Upper lobe of left lung (tissue), 6 donors: ENCODE data around the gene TBC1D9. TPM values are rescaled to one million over a fixed set of nuclear protein-coding genes. Genes with fewer than 3 reads are reported as not detected.

Experiments used
- ATAC-seq, 2 donors: fragments of 200-7000 bp; cut with Tn5 transposase; one replicate each; pipeline ENCODE4 v1.9.1; 2022; ENCODE audit warnings: mild to moderate bottlenecking in 2 of 2, moderate library complexity in 2 of 2; ENCODE audit not compliant: low FRiP score in 2 of 2
- DNase-seq, 2 donors: peaks; one replicate each; pipeline ENCODE4 v3.0.0-alpha.2; 2019 to 2020
- H3K27ac ChIP-seq, 4 donors: fragments of 200-600 bp; sonication (generic); one replicate each; pipeline ENCODE4 v1.5.1; 2016 to 2019
- H3K27me3 ChIP-seq, 4 donors: fragments of 200-600 bp; sonication (generic); one replicate each; pipeline ENCODE4 v1.5.1; 2017 to 2019
- H3K36me3 ChIP-seq, 4 donors: fragments of 200-600 bp; sonication (generic); one replicate each; pipeline ENCODE4 v1.5.1; 2016 to 2019
- H3K4me1 ChIP-seq, 4 donors: fragments of 200-600 bp; sonication (generic); one replicate each; pipeline ENCODE4 v1.5.1; 2018 to 2019
- H3K4me3 ChIP-seq, 4 donors: fragments of 200-600 bp; sonication (generic); one replicate each; pipeline ENCODE4 v1.5.1; 2017 to 2019; ENCODE audit warnings: mild to moderate bottlenecking in 2 of 4, moderate library complexity in 1 of 4
- H3K9me3 ChIP-seq, 4 donors: fragments of 200-600 bp; sonication (generic); one replicate each; pipeline ENCODE4 v1.5.1; 2018 to 2019
- EP300 ChIP-seq, 4 donors: sonication (generic); formaldehyde crosslinking; IDR thresholded peaks; one replicate each; pipeline ENCODE4 v1.5.1; 2017; ENCODE audit warnings: antibody characterized with exemption in 4 of 4, control low read depth in 2 of 4
- POLR2A ChIP-seq, 4 donors: fragments of 450-650 bp; IDR thresholded peaks; one replicate each; pipeline ENCODE4 v1.5.1; 2016 to 2017; ENCODE audit warnings: antibody characterized with exemption in 4 of 4, mild to moderate bottlenecking in 2 of 4
- POLR2AphosphoS5 ChIP-seq, 2 donors: sonication (generic); formaldehyde crosslinking; IDR thresholded peaks; one replicate each; pipeline ENCODE4 v1.5.1; 2017; ENCODE audit warnings: antibody characterized with exemption in 2 of 2
- WGBS, 2 donors: methylation state at CpG; one replicate each; pipeline ENCODE4 v1.1.5; 2017 to 2018; 5-methylcytosine and 5-hydroxymethylcytosine counted together
- total RNA-seq, 6 donors: library from RNA; depleted of rRNA in 4 of 6; stranded (reverse); fragments of >200 nt in 4 of 6; gene quantifications; one replicate each; pipeline versions ENCODE4 v1.1.0 to v1.2.1, GENCODE V29; 2016 to 2021
- TF ChIP-seq, protein P1 (sequence below), 6 experiments: fragments of 450-650 bp in 4 of 6; fragments of 200-600 bp in 2 of 6; sonication (generic) in 2 of 6; IDR thresholded peaks; one replicate each; pipeline ENCODE4 v1.5.1; 2016 to 2019; ENCODE audit warnings: antibody characterized with exemption in 6 of 6
- donor health status: DM: no; HTN: no; CAD: no; lungs with moderate emphysema.
- donor health status: DM: no; HTN: yes; CAD: no; lungs with severe emphysema.

TBC1D9 gene
- total RNA-seq, 6 donors from 2014 or later: 33.7 to 41.9 (median 38.1) TPM

DNA sequence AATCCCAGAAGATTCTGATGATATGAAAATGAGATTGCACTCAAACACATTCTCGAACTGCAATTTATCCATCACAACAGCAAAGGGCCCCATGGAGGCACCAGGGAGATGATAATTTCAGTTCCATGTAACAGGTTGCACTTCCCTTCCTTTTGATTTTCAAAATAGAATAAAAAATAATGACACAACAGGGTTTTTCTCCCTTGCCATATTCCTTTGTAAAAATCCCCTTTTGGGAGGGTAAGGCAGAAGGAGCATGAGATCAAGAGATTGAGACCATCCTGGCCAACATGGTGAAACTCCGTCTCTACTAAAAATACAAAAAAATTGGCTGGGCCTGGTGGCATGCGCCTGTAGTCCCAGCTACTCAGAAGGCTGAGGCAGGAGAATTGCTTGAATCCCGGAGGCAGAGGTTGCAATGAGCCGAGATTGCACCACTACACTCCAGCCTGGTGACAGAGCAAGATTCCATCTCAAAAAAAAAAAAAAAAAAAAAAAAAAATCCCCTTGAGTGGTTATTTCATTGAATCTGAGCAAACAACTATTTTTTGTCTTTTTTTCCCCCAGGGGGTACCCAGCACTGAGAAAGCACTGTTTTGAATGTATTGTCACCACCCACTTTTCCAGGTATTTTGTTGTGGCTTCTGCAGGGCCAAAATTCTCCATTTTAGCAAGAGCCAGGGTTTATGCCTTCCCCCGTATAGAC, 26.7 kb downstream of the TBC1D9 start:
- H3K27ac ChIP-seq: peak overlapping the region in 1 of 4 donors; percentile 21
- ATAC-seq (no peak), DNase-seq (no peak)
- no peaks in the 10 kb centered on the region for H3K9me3 ChIP-seq
- H3K4me3 ChIP-seq: no peak overlapping the region
- 80 to 89% methylated on average over 6 of the region's 6 CpGs for WGBS, 2 donors
- H3K27me3 ChIP-seq: no peaks in the 10 kb centered on the region
- peaks cover 19 to 34% (median 25%) of the 10 kb centered on the region in 4 donors for H3K4me1 ChIP-seq
- TF ChIP-seq EP300 (IDR thresholded peaks at IDR 0.05): no peak
- TF ChIP-seq, protein P1, sequence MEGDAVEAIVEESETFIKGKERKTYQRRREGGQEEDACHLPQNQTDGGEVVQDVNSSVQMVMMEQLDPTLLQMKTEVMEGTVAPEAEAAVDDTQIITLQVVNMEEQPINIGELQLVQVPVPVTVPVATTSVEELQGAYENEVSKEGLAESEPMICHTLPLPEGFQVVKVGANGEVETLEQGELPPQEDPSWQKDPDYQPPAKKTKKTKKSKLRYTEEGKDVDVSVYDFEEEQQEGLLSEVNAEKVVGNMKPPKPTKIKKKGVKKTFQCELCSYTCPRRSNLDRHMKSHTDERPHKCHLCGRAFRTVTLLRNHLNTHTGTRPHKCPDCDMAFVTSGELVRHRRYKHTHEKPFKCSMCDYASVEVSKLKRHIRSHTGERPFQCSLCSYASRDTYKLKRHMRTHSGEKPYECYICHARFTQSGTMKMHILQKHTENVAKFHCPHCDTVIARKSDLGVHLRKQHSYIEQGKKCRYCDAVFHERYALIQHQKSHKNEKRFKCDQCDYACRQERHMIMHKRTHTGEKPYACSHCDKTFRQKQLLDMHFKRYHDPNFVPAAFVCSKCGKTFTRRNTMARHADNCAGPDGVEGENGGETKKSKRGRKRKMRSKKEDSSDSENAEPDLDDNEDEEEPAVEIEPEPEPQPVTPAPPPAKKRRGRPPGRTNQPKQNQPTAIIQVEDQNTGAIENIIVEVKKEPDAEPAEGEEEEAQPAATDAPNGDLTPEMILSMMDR (IDR thresholded peaks at IDR 0.05): no peak
- no peak for TF ChIP-seq POLR2AphosphoS5 (IDR thresholded peaks at IDR 0.05)
- no peak for TF ChIP-seq POLR2A (IDR thresholded peaks at IDR 0.05)
- no peaks in the 10 kb centered on the region for H3K36me3 ChIP-seq

DNA sequence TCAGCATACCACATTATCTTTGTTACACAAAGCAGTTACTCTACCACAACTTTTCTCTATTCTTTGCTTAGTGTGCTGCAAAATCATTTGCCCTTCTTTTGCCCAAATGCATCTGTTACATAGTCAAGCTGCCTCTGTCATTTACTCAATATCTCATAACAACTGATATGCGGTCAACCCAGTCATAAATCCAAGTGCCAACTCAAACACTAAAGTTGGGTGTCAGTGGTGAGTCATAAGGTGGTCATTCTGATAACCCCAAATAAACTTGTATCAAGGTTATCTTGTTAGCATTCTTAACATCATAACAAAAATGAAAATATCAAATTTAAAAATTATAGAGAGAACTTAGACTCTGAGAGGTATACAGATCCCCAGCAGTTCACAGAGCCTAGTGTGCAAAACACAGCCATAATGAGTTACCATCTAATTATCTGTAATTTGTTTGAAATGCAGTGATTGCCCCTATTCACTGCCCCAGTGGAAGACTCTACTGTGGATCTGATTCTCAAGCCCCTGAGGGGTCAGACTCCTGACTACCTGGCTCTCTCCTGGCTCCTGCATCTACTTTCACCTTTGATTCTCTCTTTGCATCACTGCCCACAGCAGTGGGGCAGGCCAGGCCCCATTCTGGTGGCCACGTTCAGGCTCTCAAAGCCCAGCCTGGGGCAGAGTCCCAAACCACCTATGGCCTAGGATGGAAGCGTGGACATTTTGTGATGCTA, 29.2 kb downstream of the TBC1D9 start:
- DNase-seq (no peak), ATAC-seq (no peak)
- Histone ChIP-seq H3K4me3 (no peak overlapping the region), H3K36me3 (no peaks in the 10 kb centered on the region), H3K9me3 (no peaks in the 10 kb centered on the region), H3K27ac (peak overlapping the region in 2 of 4 donors; percentile 6 to 36), H3K27me3 (no peaks in the 10 kb centered on the region), H3K4me1 (peaks cover 22 to 34% (median 25%) of the 10 kb centered on the region in 4 donors)
- 80 to 82% methylated on average over 3 of the region's 3 CpGs for WGBS, 2 donors
- TF ChIP-seq EP300 (IDR thresholded peaks at IDR 0.05): peak in 1 of 4 donors; percentile 25
- no peak for TF ChIP-seq POLR2A (IDR thresholded peaks at IDR 0.05)
- TF ChIP-seq, protein P1 (IDR thresholded peaks at IDR 0.05): no peak
- no peak for TF ChIP-seq POLR2AphosphoS5 (IDR thresholded peaks at IDR 0.05)

DNA sequence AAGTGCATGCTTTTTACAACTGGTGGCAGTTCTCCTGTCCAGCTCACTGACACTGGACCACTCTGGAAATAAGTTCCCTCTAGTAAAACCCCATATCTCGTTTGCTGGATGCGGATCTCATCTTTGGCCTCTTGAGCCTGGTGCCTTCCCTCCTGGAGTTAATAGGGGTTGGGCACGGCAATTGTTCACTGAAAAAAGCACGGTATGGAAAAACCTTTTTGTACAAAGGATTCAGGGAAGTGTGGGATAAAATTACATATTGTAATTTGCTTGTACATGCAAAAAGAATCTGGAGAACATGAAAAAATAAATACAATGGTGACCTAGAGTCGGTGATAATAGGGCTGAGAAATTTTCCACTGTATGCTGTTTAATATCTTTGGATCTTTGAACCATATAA, 30.6 kb downstream of the TBC1D9 start:
- no peak for ATAC-seq
- Histone ChIP-seq H3K36me3 (no peaks in the 10 kb centered on the region), H3K27me3 (no peaks in the 10 kb centered on the region), H3K9me3 (no peaks in the 10 kb centered on the region), H3K4me3 (no peak overlapping the region), H3K4me1 (peaks cover 27 to 41% (median 35%) of the 10 kb centered on the region in 4 donors), H3K27ac (peak overlapping the region in 1 of 4 donors; percentile 3)
- DNase-seq: no peak
- WGBS, 2 donors: 82% methylated on average over 5 of the region's 5 CpGs
- TF ChIP-seq, protein P1 (IDR thresholded peaks at IDR 0.05): no peak
- TF ChIP-seq EP300 (IDR thresholded peaks at IDR 0.05) (no peak), POLR2A (IDR thresholded peaks at IDR 0.05) (no peak), POLR2AphosphoS5 (IDR thresholded peaks at IDR 0.05) (no peak)

DNA sequence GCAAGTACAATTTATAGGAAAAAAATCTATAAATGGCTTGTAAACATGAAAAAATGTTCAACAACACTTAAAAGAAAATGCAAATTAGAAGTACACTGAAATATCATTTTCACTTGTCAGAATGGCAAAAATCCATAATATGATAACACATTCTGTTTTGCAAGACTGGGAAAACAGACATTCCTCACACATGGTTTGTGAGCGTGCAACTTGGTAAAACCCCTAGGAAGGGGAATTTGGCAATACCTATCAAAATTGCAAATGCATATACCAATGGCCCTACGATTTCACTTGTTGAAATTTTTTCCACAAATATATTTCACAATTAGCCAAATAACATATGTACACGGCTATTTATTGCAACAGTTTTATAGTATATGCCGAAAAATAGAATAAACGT, 31.4 kb downstream of the TBC1D9 start:
- H3K27ac ChIP-seq: no peak overlapping the region
- no peak overlapping the region for H3K4me3 ChIP-seq
- TF ChIP-seq POLR2AphosphoS5 (IDR thresholded peaks at IDR 0.05): no peak
- TF ChIP-seq, protein P1 (IDR thresholded peaks at IDR 0.05): no peak
- TF ChIP-seq EP300 (IDR thresholded peaks at IDR 0.05): no peak
- TF ChIP-seq POLR2A (IDR thresholded peaks at IDR 0.05): no peak
- WGBS, 2 donors: 66 to 84% methylated on average over 5 of the region's 5 CpGs
- H3K4me1 ChIP-seq: peaks cover 35 to 43% (median 40%) of the 10 kb centered on the region in 4 donors
- H3K27me3 ChIP-seq: no peaks in the 10 kb centered on the region
- ATAC-seq: no peak
- H3K9me3 ChIP-seq: no peaks in the 10 kb centered on the region
- DNase-seq: no peak
- no peaks in the 10 kb centered on the region for H3K36me3 ChIP-seq
